ELR (cell line): ENCODE results near the gene RGS12.

Experiments
- DNase-seq: peaks from one replicate; pipeline ENCODE4 v3.0.0-alpha.2; 2015; ENCODE audit warnings: low read depth

The RGS12 gene

DNA sequence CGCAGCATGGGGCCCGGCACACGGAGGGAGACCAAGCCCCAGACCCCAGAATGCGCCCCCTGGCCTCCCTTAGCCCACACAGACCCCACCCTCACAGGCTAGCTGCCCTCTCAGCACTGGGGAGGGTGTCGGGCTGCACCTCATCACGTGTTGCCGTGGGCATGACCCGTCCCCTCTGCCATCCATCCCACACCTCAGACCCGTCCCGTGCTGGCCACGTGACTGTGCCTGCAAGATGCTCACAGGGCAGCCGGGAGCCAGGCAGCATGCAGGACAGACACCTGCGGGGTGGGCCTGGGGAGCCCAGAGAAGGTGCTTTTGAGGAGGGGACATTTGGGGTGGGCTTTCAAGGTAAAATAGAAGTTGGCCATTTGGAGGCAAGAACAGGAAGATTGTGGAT, 39.0 kb upstream of the RGS12 start:
- DNase-seq: no peak

DNA sequence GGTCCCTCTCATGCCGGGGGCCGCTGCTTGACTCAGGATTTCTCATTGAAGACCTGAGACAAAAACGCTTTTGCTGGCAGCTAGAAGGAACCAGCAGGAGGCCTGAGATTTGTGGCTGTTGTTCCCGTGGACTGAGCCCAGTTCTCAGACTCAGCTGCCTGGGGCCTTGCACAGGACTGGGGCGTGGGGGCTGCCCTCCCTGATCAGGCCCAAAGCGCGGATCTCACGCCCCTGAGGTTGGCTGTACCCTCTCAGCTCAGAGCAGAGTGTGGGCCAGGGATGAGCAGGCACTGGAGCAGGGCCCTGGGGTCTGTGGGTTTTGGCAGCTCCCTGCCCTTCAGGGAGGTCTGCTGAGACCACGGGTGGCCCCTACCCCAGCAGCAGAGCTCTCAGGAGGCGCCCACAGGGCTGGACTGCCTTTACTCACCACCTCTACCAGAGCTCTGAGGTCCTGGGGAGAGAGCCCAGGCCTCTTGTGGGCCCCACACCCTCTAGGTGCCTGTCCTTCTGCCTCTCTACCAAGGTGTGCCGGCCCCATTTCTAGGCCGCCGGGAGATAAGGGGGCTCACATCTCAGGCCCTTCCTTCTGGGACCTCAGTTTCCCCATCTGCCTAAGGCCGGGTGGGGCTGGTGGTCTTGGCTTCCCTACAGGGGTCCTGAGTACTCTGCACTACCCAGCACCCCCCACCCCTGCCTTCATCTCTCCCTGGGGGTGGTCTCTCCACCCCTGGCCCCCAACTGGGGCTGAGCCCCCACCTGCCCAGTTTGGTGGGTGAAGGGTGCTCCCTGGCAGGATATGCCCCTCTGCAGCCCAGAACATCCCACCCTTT, 38.3 kb upstream of the RGS12 start:
- no peak for DNase-seq

DNA sequence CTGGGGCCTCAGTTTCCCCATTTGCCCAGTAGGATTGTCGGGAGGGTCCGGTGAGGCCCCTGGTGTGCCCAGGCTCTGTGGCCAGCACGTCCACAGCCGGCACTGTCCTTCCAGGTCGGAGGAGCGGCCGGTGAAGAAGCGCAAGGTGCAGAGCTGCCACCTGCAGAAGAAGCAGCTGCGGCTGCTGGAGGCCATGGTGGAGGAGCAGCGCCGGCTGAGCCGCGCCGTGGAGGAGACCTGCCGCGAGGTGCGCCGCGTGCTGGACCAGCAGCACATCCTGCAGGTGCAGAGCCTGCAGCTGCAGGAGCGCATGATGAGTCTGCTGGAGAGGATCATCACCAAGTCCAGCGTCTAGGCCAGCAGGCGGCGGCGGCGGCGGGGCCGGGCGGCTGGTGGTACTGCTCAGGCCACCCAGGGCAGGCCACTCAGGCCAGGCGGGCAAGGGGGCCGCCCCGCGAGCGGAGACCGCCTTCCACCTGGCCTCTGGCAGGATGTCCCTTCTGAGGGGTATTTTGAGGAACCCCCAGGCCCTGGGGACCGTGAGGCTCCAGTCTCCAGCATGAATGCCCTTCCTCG, 37.1 kb upstream of the RGS12 start:
- DNase-seq: no peak

DNA sequence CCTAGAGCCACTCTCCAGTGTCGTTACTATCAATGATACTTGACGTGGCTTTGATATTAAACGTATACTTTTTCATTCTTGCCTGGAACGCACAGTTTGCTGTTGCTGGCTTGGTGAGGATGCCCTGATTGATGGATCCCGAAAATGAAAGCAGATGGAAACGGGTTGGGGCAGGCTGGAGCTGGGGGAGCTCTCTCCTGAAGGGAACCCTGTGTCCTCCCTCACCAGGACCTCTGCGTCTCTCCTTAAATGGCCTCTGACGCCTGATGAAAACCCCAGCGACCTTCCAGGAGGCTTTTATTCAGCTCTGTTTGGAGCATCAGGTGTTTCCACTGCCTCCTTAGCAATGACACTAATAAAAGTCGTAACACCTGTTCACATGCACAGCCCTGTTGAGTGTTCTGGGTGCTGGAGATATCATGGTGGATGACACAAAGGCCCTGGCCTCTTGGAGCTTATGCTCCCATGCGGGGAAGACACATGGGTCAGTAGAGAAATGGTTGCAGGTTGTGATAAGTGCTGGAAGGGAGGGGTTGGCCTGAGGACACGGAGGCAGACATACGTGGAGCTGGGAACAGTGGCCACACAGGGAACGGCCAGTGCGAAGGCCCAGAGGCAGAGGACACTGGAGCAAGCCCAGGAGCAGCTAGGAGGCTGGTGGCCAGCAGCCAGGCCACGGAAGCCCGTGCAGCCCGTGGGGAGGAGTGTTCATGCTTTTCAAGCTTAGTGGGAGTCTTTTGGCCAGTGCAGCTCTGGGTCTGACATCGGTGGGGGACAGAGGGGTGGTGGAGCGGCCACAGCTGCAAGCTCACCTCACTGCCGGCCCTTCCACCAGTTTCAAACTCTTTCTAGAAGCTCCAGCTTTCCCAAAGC, 36.4 kb upstream of the RGS12 start:
- no peak for DNase-seq

DNA sequence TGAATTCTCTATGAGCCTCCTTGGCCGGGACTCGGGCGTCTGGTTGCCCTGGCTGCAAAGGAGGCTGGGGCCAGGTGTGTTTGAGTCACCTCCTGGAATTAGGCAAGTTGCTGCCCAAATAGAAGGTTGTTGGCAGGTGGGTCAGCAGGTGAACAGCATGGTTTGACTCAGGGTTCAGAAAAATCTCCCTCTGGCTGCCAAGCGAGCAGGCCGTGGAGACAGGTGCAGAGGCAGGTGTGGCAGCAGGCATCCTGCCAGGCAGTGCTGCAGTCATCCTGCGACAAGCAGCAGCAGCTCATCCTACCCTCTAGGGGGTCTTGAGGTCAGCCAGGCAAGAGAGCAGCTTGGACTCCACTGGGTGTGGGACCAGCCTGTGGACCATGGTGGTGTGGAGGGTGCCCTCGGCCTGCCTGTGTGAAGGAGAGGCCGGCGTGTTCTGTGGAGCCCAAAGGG, 35.7 kb upstream of the RGS12 start:
- DNase-seq: no peak

DNA sequence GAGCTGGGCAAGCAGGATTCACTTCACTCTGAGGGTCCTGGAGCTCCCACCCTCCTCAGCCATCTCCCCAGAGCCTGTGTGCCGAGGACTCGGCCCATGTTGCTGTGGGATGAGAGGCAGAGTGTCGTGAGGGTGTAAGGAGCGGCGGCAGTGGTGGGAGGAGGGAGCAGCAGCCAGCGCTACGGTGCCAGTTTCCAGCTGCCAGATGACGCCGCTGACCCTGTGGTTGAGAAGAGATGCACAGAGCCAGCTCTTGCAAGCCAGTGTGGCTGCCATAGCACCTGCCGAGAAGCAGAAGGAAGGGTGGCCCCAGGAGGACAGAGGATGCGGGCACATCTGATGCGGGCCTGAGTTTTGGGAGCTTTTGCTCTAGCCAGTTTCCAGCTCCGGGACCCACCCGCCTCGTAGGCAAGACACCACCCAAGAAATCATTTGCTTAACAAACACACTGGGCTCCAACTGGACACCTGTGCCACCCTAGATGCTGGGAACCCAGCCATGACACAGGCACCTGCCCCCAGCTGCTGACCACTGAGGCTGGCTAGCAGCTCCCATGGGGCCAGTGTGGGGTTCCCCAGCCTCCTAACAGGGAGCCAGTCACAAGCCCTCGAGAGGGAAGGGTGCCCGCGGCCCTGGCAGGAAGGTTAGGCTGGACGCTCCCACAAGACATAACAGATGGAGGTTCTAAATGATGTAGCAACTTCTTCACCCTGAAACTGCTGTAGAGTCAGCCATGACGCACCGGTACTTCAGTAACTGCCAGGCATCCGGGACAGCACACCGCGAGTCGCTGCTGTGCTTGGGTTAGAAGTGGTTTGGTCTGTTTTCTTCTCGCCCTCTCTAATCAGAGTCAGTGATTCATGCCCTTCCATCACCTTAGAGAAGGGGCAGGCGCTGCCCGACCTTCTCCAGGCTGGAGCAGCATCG, 35.0 kb upstream of the RGS12 start:
- peak; percentile 84 for DNase-seq

DNA sequence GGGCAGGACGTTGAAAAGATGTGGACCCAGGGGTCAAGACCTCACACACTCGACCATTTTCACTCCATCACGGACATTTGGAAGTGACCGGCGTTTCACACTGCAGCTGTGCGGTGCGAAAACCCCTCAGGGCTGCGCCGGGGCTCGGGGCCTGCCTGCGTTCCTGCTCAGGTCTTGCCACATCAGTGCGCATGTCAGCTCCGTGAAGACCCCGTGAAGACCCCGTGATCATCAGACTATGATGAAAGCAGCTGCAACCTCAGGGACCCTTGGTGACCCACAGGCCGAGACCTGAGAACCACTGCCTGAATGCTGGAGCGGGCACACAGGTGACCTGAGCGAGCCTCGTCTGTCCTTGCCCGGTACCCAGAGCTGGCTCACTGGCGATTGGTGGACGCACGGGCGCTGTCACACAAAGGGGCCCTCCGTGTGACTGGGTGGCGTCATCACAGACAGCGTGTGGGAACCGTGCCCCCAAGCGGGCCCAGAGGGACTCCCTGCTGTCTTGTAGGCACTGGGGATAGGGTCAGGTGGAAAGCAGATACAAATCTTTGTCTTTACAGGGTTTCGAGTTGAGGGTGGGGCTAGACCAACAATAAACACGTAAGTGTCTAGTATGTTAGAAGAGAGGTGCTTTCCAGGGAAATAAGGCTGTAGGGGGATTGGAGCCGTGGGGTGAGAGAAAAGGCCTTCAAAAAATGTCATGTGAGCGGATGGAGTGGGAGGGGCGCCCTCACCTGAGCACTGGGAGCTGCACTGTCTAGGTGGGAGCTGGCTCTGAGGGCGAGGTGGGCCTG, 31.2 kb upstream of the RGS12 start:
- DNase-seq: no peak

DNA sequence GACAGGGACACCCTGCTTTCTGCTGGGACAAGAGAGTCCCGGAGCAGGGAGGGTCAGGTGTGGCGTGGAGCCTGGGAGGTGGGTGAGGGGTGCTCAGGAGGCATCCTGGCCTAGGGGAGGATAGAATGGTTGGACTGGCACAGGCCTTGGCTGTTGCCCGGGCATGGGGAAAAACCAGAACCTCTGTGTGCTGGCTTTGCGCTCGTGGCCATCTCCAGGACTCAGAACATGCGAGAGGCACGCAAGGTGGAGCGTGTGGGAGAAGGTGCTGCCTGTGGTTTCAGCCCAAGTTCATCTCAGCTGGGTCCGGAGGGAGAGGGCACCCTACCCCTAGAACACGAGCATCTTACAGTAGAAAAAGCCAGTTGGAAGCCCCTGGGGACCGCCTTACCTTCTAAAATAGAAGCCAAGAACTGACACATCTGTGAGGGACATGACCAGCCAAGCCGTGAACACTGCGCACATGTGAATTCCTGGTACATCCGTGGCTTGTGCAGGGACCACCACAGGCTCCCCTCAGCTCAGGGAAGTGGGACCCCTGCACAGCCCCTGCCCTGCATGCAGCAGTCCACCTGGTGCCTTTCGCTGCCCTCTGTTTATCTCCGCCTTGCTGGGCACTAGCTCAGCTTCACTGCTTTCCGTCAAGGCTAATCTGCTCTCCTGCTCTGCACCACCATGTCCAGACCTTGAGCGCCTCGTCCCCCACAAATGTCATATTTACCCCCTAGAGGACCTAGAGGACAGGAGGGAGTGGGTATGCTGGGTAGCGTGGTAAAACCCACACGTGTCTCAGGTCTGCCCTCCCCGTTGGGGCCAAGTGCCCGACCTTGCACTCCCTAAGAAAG, 30.4 kb upstream of the RGS12 start:
- DNase-seq: no peak

DNA sequence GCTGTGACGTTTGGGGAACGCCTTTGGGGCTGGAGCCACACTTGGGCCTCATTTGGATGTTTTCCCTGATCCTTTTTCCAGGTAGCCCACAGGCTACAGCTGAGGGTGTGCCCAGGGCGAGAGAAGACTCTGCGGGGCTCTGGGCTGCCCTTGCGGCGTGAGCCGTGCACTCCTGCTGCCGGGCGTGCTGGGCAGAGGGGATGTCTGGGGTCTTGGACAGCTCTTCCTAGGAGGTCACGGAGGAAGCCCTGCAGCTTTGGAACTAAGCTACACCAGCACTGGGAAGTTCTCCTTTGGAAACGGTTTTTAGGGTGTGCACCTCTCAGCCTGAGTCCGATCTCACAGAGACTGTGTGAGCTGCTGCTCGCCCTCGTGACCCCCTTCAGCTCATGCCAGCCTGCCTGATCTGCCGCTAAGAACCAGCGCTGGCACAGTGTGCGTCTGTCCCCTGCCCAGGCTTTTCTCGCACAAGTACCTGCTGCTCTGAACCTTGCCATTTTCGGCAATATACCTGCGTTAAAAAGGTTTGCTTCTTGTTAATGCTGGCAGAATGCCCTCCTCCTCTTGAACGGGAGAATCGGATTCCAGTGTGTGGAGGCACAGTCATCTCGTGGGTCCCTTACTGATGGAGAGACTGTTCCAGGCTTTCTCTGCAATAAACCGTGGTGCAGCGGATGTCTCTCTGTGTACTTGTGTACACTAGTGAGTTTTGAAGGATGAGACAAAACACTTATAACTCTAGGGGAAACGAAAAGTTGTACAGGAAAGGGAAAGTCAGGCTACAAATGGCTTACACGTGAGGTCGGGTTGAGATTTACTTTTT, 29.6 kb upstream of the RGS12 start:
- no peak for DNase-seq

DNA sequence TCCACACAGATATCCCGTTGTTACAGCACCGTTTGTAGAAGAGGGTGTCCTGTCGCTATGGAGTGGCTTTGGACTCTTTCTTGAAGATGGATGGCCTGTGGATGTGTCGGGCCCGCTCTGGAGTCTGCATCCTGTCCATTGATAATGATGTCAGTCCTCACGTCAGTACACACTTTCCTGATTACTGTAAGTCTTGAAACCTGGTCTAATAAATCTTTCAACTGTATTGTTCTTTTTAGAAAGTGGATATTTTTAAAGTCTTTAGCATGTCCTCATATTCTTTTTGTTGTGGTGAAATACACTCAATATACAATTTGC, 29.0 kb upstream of the RGS12 start:
- DNase-seq: no peak

DNA sequence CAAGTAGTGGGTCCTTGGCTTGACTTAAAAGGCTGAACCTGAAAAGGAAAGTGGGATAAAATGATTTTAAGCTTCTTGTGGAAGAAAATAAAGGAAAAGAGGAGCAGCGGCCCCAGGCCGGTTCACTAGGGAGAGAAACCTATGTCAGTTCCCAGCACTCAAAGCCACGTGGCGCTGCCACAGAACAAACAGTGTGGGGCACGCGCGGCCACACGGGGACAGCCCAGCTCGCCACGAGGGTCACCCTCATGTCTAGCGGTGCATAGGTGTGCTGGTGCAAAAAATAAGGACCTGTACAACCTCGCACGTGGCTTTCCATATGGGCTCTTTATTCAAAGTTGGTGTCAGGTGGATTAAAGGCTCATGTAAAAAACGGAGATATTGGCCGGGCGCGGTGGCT, 26.7 kb upstream of the RGS12 start:
- no peak for DNase-seq

DNA sequence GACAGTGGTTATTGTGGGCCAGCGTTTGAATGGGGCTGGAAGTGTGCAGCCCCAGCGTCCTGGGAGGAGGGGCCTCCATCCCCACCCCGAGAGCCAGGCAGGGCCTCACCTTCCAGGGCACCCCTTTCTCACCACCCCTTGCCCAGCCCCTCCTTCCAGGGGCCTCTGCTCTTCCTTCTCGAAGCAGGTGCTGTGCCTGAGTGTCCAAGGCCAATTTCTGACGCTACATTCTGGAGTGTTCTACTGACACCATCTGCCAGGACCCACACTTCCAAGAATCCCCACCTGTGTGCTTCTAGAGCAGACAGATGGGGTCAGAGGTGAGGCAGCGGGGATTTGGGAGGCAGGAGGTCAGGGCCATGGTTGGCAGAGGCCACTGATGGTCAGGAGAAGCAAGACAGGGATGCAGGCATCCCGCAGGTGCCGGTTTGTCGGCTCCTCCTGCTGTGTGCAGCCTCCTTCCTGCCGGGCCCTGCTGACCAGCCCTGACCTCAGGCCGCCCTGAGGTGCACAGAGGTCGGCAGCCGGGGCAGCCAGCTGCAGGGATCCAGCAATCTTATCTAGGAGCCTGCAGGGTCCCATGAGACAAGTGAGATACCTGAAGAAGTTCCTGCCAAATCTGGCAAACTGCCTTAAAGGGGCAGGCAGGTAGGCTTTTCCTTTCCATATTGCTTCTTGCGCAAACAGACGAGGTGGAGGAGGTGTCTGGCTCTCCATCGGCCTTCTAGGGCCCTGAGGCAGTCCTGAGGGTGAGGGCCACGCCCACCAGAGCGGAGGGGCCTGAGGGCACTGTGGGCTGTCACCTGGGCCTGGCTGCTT, 25.0 kb upstream of the RGS12 start:
- DNase-seq: no peak

DNA sequence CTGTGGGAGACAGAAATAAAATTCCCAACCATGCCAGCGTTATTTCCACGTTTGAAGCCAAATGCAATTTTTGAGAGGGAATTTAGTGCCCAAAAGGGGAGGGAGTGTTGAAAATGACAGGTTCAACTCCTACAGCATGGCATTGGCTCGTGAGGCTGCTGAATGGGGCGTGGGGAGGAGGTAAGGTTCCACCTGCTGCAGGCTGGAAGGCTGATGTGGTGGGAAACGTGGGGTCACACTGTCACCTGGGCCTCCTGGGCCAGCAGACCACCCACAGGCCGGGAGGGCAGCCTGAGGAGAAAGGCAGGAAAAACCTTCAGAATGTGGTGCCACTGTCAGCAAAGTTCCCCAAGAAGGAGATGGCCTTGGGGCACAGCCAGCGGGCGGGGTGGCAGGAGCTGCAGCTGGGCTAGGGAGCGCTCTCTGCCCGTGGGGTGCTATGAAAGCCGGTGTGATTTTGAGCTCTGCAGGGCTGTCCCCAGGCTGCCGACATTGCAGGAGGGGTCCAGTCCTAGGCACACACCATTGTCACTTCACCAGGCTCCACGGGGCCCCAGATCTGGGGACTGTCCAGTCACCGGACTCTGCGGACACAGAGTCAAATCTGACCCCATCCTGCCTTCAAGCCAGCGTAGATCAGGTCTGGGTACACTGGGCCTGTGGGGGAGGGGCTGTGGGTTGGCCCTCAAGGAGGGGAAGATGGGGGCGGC, 24.3 kb upstream of the RGS12 start:
- DNase-seq: no peak

DNA sequence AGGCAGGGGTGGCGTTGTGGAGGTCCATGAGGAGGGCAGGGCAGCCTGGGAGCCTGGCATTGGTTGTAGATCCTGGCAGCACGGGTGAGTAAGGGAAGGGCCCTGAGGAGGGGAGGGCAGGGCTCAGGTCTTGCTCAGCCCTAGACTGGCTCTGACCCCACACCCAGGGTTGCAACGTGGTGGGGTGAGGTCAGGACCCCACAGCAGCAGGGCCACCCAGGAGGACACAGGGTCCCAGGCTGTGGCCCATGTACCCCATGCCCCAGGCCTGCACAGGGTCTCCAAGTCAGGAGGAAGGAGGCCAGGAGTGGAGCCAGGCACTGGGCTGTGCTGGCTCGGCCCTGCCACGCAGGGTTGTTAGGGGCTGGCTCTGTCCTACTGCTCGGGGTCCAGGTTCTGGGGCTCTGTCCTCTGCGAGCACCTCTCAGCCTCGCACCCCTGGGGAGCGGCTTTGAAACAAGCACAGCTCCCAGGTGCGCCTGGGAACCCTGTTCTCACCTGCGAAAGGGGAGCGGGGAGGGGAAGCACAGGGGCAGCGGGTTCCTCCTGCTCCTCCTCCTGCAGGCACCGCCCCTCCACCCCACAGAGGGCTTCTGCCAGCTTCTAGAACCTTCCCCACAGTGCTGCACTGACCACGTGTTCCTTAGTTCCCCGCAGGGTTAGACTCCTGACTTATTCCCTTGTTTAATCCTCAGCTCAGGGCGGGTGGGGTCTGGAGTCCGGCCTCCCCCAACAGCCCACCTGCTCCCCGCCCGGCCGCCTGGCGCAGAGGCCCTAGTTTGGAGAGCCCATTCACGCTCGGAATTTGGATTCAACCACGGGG, 23.5 kb upstream of the RGS12 start:
- no peak for DNase-seq

DNA sequence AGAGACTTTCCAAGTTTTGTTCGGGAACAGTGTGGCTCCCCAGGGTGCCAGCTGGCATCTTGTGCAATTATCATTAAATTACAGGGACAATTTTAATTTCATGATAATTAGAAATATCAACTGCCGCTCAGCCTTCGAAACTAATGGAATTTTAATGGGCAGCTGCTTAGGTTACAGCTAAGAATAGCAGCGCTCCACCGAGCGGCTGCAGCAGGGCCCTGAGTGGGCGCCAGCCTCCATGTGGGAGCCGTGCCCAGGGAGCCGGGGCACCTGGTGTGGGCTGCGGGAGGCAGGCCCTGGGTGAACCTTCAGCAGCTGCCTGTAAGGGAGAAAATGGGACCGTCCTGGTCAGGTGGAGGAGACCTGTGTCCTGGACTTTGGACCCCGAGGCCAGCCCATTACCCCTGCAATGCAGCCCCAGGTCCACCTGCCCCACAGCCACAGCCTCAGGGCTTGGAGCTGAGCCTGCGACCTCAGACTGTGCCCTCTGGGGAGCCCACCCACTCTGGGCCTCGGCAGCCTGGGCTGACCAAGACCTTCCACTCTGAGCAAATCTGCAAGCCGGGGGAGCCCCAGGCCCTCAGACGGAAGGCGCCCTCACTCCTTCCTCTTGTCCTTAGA, 22.7 kb upstream of the RGS12 start:
- DNase-seq: no peak

DNA sequence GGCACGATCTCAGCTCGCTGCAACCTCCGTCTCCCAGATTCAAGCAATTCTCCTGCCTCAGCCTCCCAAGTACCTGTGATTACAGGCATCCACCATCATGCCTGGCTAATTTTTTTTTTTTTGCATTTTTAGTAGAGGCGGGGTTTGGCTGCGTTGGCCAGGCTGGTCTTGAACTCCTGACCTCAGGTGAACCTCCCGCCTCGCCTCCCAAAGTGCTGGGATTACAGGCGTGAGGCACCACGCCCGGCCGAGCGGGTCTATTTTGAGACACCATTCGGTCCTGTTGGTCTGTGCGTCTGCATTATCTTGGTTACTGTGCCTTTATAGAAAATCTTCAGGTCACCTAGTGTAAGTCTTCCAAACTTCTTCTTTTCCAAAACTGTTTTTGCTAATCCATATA, 21.7 kb upstream of the RGS12 start:
- DNase-seq: no peak
